AG10803 (cell line): ENCODE results near the gene CUL9.

ENCODE experiments used
- DNase-seq: peaks from one replicate; pipeline ENCODE4 v3.0.0; 2010; ENCODE audit warnings: low read depth
- H3K4me3 ChIP-seq: 2 replicates; pipeline ENCODE4 v1.5.1; 2011; ENCODE audit warnings: mild to moderate bottlenecking, low read length, control low read depth
- TF ChIP-seq, protein P1 (sequence below): conservative IDR thresholded peaks from 2 replicates; pipeline ENCODE4 v1.5.1; 2011; ENCODE audit warnings: mild to moderate bottlenecking, low read length, control low read depth, inconsistent platforms

Gene CUL9

DNA sequence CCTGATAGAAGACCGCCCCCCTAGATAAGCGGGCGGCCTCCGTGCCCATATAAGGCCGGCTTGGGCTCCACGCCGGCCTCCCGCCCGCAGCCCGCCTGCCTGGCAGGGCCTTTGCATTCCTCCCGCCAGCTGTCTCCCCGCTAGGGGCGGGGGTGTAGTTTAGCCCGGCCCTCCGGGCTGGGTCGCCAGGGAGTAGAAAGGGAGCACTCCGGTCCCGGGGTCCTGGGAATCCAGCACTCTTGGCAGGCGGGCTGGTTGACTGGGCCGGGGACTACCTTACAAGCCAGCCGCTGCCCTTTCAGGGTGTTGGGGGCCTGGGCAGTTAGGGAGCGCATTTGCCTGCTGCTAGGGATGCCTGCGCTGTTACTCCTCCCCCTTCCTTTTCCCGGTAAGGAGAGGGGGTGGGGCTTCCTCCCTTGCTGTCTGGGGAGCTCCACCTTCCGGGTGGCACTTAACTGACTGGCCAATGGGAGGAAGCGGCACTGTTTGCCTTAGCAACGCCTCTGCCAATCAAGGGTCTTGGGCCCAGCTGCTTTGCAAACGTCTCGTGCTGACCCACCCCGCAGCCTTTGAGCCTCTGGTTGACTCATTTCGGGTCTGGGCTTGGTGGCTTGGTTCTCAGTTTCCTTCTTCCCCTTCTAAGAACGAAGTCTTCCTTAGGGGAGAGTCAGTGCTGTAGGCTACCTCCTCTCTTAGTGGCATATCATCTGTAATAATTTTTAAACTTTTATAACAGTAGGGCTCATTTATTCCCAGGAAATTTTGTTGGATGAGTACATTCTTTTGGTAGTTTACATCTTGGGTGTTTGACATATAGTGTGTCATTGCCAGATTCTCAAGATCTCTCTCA, 7.5 kb upstream of the CUL9 start:
- TF ChIP-seq, protein P1, sequence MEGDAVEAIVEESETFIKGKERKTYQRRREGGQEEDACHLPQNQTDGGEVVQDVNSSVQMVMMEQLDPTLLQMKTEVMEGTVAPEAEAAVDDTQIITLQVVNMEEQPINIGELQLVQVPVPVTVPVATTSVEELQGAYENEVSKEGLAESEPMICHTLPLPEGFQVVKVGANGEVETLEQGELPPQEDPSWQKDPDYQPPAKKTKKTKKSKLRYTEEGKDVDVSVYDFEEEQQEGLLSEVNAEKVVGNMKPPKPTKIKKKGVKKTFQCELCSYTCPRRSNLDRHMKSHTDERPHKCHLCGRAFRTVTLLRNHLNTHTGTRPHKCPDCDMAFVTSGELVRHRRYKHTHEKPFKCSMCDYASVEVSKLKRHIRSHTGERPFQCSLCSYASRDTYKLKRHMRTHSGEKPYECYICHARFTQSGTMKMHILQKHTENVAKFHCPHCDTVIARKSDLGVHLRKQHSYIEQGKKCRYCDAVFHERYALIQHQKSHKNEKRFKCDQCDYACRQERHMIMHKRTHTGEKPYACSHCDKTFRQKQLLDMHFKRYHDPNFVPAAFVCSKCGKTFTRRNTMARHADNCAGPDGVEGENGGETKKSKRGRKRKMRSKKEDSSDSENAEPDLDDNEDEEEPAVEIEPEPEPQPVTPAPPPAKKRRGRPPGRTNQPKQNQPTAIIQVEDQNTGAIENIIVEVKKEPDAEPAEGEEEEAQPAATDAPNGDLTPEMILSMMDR: 0 out of 2 replicates have a peak, but pooled peaks have one; percentile 5
- peak overlapping the region; percentile 98 for H3K4me3 ChIP-seq
- DNase-seq: peak; percentile 99

DNA sequence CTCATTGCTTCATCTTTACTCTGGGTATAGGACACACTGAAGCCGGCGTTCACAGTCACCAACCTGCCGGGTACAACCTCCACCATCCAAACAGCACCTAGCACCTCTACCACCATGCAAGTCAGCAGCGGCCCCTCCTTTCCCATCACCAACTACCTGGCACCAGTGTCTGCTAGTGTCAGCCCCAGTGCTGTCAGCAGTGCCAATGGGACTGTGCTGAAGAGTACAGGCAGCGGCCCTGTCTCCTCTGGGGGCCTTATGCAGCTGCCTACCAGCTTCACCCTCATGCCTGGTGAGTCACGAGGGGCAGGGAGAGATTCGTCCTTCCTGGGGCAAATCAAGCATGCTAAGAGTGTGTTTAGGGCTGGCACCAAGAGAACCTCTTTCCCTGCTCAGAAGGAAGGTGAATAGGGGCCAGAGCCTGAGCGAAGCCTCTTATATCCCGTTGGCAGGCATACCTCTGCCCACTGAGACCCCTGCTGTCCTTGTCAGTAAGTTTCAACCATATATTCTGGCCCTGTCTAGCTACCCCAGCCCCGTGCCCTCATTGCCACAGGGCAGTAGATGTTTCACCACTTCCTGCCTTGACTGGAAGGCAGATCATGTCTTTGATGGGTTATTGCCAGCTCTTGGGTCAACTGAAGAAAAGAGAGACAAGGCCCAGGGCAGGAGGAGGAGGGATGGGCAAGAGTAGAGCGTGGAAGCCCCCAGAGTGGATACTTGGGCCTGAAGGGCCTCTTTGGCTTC, 6.1 kb upstream of the CUL9 start:
- DNase-seq: peak; percentile 35
- TF ChIP-seq, protein P1: no peak

DNA sequence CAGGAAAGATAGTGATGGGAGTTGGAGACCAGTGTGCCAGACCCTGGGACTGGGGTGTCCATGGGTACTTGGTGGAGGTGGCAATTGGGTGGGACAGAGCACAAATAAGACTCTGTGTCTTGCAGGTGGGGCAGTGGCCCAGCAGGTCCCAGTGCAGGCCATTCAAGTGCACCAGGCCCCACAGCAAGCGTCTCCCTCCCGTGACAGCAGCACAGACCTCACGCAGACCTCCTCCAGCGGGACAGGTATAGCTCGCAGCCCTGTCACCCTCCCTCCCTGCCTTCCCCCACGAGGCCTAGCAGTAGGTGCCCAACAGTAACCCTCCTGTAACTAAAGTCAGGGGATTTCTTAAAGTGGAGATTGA, 5.6 kb upstream of the CUL9 start:
- H3K4me3 ChIP-seq: no peak overlapping the region
- TF ChIP-seq, protein P1: no peak
- no peak for DNase-seq

More for the DNA sequence above, 6.1 kb upstream of the CUL9 start:
- H3K4me3 ChIP-seq: no peak overlapping the region

DNA sequence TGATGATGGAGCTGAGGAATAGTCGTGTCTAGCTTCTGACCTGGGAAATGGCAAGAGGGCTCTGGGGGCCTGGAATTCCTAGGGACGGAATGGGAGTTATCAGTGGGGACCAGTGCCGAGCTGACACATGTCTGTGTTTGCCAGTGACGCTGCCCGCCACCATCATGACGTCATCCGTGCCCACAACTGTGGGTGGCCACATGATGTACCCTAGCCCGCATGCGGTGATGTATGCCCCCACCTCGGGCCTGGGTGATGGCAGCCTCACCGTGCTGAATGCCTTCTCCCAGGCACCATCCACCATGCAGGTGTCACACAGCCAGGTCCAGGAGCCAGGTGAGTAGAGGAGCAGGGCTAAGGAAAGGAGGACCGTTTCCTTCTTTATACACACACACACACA, 3.8 kb upstream of the CUL9 start:
- TF ChIP-seq, protein P1: no peak
- H3K4me3 ChIP-seq: no peak overlapping the region
- DNase-seq: no peak

DNA sequence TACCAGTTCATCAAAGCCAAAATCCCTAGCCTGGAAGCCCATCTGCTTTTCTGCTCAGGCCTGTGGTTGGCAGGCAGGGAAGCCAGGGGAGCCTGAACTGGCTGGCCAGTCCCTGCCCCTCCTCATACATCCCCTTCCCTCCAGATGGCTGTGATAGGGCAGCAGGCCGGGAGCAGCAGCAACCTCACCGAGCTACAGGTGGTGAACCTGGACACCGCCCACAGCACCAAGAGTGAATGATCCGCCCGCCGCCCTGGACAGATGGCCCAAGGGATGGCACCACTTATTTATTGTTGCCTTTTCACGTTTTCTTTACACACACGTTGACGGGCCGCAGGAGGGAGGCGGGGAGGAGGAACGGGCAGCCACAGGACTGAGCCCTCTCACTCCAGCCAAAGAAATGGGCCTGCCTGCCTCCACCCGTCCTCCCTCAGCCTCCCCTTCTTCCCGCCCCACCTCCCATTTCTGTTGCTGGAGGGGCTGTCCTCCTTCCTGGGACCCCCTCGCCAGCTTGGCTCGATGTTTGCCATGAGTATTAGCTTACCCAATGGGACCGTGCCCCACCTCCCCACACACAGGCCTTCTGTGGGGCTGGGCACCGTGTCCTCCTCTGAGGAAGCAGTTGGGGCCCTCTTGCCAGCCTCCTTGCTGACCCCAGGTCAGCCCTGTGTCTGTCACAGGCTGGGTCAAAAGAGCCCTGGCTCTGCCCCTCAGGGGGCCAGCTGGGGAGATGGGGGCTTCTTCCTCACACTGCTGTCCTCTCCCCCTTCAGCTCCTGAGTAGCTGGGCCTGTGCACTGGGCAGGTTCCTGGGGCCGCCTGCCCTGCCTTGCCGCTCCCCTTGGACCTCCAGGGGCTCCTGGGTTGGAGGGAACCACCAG, 2.8 kb upstream of the CUL9 start:
- H3K4me3 ChIP-seq: no peak overlapping the region
- TF ChIP-seq, protein P1: no peak
- DNase-seq: no peak

DNA sequence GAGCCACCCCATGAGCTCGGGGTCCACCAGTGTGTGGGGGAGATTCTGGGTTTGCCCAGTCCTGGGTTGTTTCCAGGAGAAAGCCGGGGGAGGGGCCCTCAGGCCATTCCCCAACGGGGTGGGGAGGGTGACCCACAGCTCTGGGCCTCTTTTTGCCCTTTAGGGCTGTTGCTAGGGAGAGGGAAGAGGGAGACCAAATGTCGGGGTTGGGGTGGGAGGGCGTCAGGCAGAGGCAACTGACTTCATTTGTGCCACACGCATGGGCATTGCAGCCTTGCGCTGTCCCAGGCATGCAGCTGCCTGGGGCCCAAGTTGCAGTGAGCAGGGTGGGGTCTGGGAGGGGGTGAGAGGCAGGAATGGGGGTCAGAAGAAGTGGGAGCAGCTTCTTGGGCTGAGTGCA, 1.9 kb upstream of the CUL9 start:
- TF ChIP-seq, protein P1: no peak
- DNase-seq: no peak
- H3K4me3 ChIP-seq: no peak overlapping the region
